HG03103 (cell line): ENCODE data around the gene IFRD2.
"Not testable (repeated sequence)": the region's sequence is repeated elsewhere in the genome, so short reads cannot be mapped to it uniquely, and the experiment has no call there.

Experiments
- ATAC-seq: cut with Tn5 transposase; IDR thresholded peaks from one replicate; pipeline ENCODE4 v1.9.1; 2021; ENCODE audit warnings: low read depth; ENCODE audit not compliant: unreplicated experiment

IFRD2 gene

GRCh38 chr3:50325113-50325480, 32.9 kb upstream of the IFRD2 start:
- ATAC-seq, result no peak

GRCh38 chr3:50324351-50325112, 32.3 kb upstream of the IFRD2 start:
- ATAC-seq, result no peak

DNA sequence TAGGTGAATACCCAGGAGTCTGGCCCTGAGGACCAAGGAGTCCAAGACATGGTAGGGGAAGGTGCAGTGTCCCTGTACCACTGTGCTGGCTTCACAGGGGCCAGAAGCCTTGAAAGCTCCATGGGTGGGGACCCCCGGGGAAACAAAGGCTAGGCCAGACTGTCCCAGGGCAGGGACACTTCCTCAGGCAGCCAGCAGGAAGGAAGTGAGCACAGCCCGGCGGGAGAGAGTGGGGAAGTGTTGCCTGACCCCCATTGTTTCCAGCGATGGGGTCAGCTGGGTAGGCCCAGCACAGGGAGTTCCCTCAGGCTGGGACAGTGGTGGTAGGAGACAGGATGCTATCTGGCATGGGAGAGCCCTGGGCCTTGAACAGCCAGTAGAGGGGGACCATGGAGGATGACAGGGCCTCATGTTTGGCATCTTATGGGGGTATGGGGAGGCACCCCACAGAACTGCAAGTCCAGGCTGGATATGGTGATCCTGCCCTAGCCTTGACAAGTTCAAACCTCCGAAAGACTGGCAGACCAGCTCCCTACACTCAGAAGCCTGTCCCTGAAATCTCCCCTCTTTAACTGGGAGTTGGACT, 31.5 kb upstream of the IFRD2 start:
- no peak for ATAC-seq

GRCh38 chr3:50323092-50323600, 30.9 kb upstream of the IFRD2 start:
- ATAC-seq, result no peak

DNA sequence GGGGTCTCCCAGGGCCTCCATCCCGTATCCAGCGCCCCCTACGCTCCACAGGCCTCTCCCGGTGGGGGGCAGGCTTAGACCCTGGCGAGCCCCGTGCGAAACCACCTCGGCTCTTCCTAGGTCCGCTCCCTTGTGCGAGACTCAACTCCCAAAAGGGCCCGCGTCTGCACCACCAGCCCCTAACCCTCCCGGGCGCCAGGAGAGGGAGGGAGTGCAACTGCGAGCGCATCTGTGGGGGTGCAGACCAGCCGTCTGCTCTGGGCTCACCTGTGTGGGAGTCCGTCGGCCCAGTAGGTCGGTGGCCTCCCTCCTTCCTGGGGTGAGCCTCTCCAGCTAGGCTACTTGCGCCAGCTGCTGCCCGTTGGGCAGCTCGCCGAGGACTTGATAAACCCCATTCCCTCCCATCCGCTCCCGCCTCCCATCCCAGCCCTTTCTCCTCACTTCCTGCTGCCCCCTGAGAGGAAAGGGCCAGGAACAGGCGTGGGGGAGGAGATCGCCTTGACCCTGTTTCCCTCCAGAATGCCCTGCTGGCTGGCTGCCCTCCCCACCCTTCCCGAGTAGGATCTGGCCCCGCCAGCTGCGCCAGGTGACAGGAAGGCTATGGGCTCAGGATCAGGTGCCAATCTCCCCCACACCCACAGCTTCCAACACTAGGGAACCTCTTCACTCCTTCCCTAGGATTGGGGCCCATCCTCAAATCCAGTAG, 30.3 kb upstream of the IFRD2 start, which contains the start of gene HYAL2:
Gene HYAL2, minus strand, starts transcription at position 360 of the 706 bp plus-strand sequence. CDS start 2,256 bp downstream, outside the sequence.
- no peak for ATAC-seq

DNA sequence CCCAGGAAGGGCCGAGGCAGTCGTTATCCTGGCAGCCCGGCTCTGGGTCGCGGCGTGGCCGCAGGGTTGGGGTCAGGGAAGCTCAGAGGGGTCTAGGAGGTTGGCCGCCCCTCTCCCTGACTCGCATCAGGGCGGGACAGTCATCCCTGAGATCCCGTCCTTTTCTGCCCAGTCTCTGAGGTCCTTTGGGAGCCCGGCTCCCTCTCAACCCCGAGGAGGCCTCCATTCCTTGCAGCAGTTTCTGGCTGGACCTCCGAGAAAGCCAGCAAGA, 29.8 kb upstream of the IFRD2 start:
- ATAC-seq, result no peak

- peak; percentile 70 for ATAC-seq
Observed at GRCh38 chr3:50321336-50322114, 29.3 kb upstream of the IFRD2 start.

DNA sequence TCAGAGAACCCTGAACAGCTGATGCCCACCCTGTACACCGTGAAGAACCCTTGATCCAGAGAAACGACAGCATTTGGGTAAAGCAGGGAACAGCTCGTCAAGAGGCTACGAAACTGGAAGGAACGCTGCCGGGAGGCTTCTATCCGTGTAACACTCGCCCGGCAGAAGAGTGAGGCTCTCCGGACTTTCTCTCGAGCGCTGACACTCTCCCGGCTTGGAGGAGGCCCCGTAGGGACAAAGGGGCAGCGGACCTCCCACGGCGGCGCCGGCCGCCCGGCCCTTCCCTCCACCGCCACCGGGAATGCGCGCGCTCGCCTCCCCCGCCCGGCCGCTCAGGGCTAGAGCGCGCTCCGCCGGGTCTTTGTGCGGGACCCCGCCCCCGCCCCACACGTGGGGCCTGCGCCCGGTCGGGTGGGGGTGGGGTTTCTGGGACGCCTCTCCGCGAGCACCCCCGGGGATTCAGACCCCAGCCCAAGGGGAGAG, 28.7 kb upstream of the IFRD2 start:
- ATAC-seq, result peak; percentile 29

DNA sequence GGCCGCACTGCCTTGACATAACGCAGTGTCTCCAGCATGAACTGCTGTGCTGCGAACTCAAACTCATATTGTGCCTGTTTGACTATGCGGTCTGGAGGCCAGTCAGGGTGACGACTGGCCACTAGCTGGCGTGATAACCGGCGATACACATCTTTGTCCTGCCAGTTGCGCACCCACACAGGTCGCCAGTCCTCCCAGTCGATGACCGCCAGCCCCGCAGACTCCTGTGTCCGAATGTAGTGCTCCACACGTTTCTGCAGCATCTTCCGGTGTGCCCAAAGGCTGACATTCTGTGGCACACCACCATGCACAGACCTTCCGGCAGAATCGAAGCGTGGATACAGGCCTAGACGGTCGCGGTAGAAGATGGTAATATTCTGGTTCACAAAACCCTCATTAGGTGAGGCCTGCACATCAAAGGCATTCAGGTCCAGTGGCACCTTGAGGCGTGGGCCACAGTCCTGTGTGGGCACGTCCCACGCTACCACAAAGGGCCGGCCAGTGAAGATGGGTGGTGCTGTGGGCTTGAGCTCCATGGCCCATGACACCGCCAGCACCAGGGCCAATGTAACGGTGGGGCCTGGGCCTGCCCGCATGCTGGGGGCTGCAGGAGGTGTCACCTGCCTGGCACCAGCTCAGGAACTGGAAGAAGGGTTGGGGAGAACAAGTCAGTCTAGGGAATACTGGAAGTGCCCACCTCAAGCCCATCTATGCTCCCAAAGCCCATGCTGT, 27.8 kb upstream of the IFRD2 start:
- ATAC-seq, result no peak

- no peak for ATAC-seq
Observed at GRCh38 chr3:50319181-50319893, 27.1 kb upstream of the IFRD2 start.

GRCh38 chr3:50318615-50319014, 26.4 kb upstream of the IFRD2 start:
- no peak for ATAC-seq

DNA sequence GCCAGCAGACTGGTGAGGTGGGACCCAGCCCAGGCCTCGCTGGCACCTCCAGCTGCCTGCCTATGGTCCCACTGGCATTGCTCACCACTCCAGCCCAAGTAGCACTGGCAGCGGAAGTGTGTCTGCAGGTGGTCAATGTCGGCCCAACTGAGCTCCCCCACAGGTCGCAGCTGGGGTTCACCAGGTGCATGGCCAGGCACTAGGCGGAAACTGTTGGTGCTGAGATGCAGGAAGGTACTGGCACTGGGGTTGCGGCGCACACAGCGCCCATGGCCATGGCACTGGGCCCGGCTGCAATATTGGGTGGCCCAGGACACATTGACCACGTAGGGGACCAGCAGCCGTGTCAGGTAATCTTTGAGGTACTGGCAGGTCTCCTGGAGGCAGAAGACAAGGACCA, 25.9 kb upstream of the IFRD2 start:
- no peak for ATAC-seq

DNA sequence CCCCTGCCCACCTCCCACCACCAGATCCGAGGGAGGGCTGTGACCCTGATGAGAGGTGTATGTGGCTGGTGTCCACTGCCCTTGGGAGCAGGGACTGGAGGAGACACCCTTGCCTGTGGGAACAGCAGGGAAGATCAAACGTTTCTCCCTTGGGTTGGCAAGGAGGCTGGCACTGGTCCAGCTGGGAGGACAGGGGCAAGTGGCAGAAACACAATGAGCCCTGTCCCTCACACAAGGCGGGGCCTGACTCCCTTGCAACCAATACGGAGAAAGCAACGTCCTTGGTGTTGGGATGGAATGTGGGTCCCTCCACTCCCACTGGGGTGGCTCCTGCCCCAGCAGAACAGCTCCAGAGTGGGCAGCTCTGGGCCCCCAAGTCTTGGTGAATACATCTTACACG, 25.1 kb upstream of the IFRD2 start:
- ATAC-seq, result no peak

- no peak for ATAC-seq
Observed at GRCh38 chr3:50316657-50317242, 24.5 kb upstream of the IFRD2 start.

GRCh38 chr3:50314816-50315215, 22.6 kb upstream of the IFRD2 start:
- no peak for ATAC-seq

- no peak for ATAC-seq
Observed at GRCh38 chr3:50314342-50314741, 22.1 kb upstream of the IFRD2 start.

DNA sequence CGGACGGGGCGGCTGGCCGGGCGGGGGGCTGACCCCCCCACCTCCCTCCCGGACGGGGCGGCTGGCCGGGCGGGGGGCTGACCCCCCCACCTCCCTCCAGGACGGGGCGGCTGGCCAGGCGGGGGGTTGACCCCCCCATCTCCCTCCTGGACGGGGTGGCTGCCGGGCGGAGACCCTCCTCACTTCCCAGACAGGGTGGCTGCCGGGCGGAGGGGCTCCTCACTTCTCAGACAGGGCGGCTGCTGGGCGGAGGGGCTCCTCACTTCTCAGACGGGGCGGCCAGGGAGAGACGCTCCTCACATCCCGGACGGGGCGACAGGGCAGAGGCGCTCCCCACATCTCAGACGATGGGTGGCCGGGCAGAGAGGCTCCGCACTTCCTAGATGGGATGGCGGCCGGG, 19.8 kb upstream of the IFRD2 start:
- not testable (repeated sequence) for ATAC-seq

DNA sequence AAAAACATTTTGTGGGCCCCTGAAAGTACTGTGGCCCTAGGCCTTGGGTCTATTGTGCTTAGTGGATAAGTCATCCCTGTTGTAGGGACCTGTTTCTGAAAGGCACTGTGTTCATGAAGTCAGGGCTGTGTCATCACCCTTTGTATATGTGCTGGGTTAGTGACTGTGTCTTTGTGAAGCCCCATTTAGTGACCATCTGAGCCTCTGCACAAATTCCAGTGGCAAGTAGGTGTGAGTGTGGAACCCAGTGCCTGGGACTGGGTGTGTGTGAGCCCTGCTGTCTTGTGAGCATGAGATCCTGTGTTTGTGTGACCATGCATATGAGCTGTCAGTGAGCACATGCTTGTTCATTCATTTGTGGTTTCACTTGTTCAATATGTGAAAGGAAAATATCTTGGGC, 12.4 kb upstream of the IFRD2 start:
- no peak for ATAC-seq
